Left forelimb (tissue), 1 donor: ENCODE measurements around the gene GALNT16.
A peak's percentile ranks its signal among the peaks of the same experiment; 100 is the strongest.
"Not testable (repeated sequence)": the region's sequence is repeated elsewhere in the genome, so short reads cannot be mapped to it uniquely, and the experiment has no call there.

Experiments
- DNase-seq: peaks from one replicate; pipeline ENCODE4 v3.0.0-alpha.2; 2018; ENCODE audit warnings: low spot score

Gene GALNT16

GRCh38 chr14:69260190-69260860 is 367 bp downstream of the GALNT16 start:
- DNase-seq = peak; percentile 73

GRCh38 chr14:69260861-69261564 is 1.1 kb downstream of the GALNT16 start:
- no peak for DNase-seq

- DNase-seq = no peak
Measured at GRCh38 chr14:69261761-69262331, 1.9 kb downstream of the GALNT16 start.

GRCh38 chr14:69262516-69262915 is 2.6 kb downstream of the GALNT16 start:
- DNase-seq = no peak

GRCh38 chr14:69263364-69263763 is 3.4 kb downstream of the GALNT16 start:
- DNase-seq = no peak

- no peak for DNase-seq
Measured at GRCh38 chr14:69263771-69264170, 3.8 kb downstream of the GALNT16 start.

GRCh38 chr14:69266572-69267345 is 6.8 kb downstream of the GALNT16 start:
- DNase-seq = no peak

GRCh38 chr14:69267492-69267891 is 7.5 kb downstream of the GALNT16 start:
- DNase-seq = no peak

- DNase-seq = no peak
Measured at GRCh38 chr14:69268223-69268622, 8.3 kb downstream of the GALNT16 start.

- no peak for DNase-seq
Measured at GRCh38 chr14:69268763-69269162, 8.8 kb downstream of the GALNT16 start.

- DNase-seq = no peak
Measured at GRCh38 chr14:69269381-69269780, 9.4 kb downstream of the GALNT16 start.

GRCh38 chr14:69270097-69270496 is 10.1 kb downstream of the GALNT16 start:
- DNase-seq = no peak

GRCh38 chr14:69270795-69271708 is 11.1 kb downstream of the GALNT16 start:
- DNase-seq = no peak

- DNase-seq = no peak
Measured at GRCh38 chr14:69274321-69274720, 14.4 kb downstream of the GALNT16 start.

- no peak for DNase-seq
Measured at GRCh38 chr14:69275331-69275730, 15.4 kb downstream of the GALNT16 start.

GRCh38 chr14:69277356-69277755 is 17.4 kb downstream of the GALNT16 start:
- DNase-seq = not testable (repeated sequence)

- no peak for DNase-seq
Measured at GRCh38 chr14:69280746-69281291, 20.9 kb downstream of the GALNT16 start.

GRCh38 chr14:69281450-69282169 is 21.7 kb downstream of the GALNT16 start:
- DNase-seq = no peak

GRCh38 chr14:69282448-69282847 is 22.5 kb downstream of the GALNT16 start:
- no peak for DNase-seq

- DNase-seq = no peak
Measured at GRCh38 chr14:69284170-69284569, 24.2 kb downstream of the GALNT16 start.
